Right lobe of liver (tissue), 6 donors: ENCODE results near the gene CFAP161. TPM values are rescaled to one million over a fixed set of nuclear protein-coding genes. Genes with fewer than 3 reads are reported as not detected.
"Not testable (repeated sequence)": the region's sequence is repeated elsewhere in the genome, so short reads cannot be mapped to it uniquely, and the experiment has no call there.

ENCODE experiments used
- ATAC-seq, 4 donors: fragments of 200-7000 bp; cut with Tn5 transposase; one replicate each; pipeline ENCODE4 v1.9.1; 2020; ENCODE audit warnings: mild to moderate bottlenecking in 4 of 4, moderate library complexity in 4 of 4
- DNase-seq, 3 donors: peaks; one replicate each; pipeline ENCODE4 v3.0.0-alpha.2; 2020
- H3K27ac ChIP-seq, 3 donors: fragments of 200-600 bp; one replicate each; pipeline ENCODE4 v1.8.0; 2022
- H3K27me3 ChIP-seq, 2 donors: fragments of 200-600 bp; one replicate each; pipeline ENCODE4 v1.8.0; 2022
- H3K36me3 ChIP-seq, 4 donors: fragments of 200-600 bp; sonication (generic) in 1 of 4; one replicate each; pipeline versions ENCODE4 v1.5.1 to v1.8.0; 2017 to 2022; ENCODE audit warnings: control low read depth in 1 of 4
- H3K4me1 ChIP-seq, 4 donors: fragments of 200-600 bp; sonication (generic) in 1 of 4; one replicate each; pipeline versions ENCODE4 v1.5.1 to v1.8.0; 2017 to 2022; ENCODE audit warnings: control low read depth in 1 of 4
- H3K4me3 ChIP-seq, 3 donors: fragments of 200-600 bp; one replicate each; pipeline ENCODE4 v1.8.0; 2022
- H3K9me3 ChIP-seq, 4 donors: fragments of 200-600 bp; sonication (generic) in 1 of 4; one replicate each; pipeline versions ENCODE4 v1.5.1 to v1.8.0; 2017 to 2022; ENCODE audit warnings: control low read depth in 1 of 4
- CTCF ChIP-seq, 4 donors: fragments of 200-600 bp in 3 of 4; fragments of 450-650 bp in 1 of 4; IDR thresholded peaks; one replicate each; pipeline versions ENCODE4 v1.5.1 to v1.8.0; 2016 to 2022; ENCODE audit warnings: antibody characterized with exemption in 4 of 4, mild to moderate bottlenecking in 2 of 4
- POLR2A ChIP-seq: fragments of 450-650 bp; IDR thresholded peaks from one replicate; pipeline ENCODE4 v1.6.1; 2017; ENCODE audit warnings: antibody characterized with exemption, mild to moderate bottlenecking
- WGBS: methylation state at CpG from one replicate; pipeline ENCODE4 v1.1.6; 2018; ENCODE audit warnings: low coverage, low lambda C conversion rate; ENCODE audit not compliant: insufficient coverage; ENCODE audit errors: missing lambda C conversion rate; 5-methylcytosine and 5-hydroxymethylcytosine counted together
- intact Hi-C, 2 donors: fragments of 100-400 bp; cut with DNase I; formaldehyde crosslinking; loops; one replicate each; pipeline versions ENCODE4 v1.11.2 to v1.14.1; 2022
- total RNA-seq, 6 experiments: library from RNA; depleted of rRNA in 2 of 6; stranded (reverse); fragments of >200 nt in 2 of 6; fragmentation: NEBNext Ultra II Directional in 3 of 6; extraction: Animal tissue kit (Norgen Biotek cat#: 25700) in 3 of 6; gene quantifications; one replicate each; pipeline versions ENCODE4 v1.1.0 to v1.2.4, GENCODE V29; 2016 to 2023
- donor health status: DM: no; HTN: yes; CAD: no.
- donor health status: DM: no; HTN: no; CAD: no.
- donor health status: DM: no; HTN: no; CAD: no.
- donor health status: DM: no; HTN: yes; CAD: no.
- donor health status: DM: no; HTN: yes; CAD: no.

CFAP161 gene
- total RNA-seq, 6 experiments from 2014 or later: 0.25 to 0.42 TPM; not detected in 4

- H3K4me3 ChIP-seq: no peak overlapping the region
- WGBS: 94% methylated on average over 2 of the region's 3 CpGs
- peaks cover 0 to 14% (median 5%) of the 10 kb centered on the region in 4 donors for H3K4me1 ChIP-seq
- H3K9me3 ChIP-seq: no peaks in the 10 kb centered on the region
- intact Hi-C loops: no loop called here
- no peak for TF ChIP-seq POLR2A
- TF ChIP-seq CTCF (IDR thresholded peaks at IDR 0.05): no peak
- H3K27ac ChIP-seq: no peak overlapping the region
- H3K36me3 ChIP-seq: no peaks in the 10 kb centered on the region
- H3K27me3 ChIP-seq: no peaks in the 10 kb centered on the region
- no peak for DNase-seq
- no peak for ATAC-seq
Measured at GRCh38 chr15:81117581-81117980, 16.5 kb upstream of the CFAP161 start.

- peaks cover 0 to 8% (median 4%) of the 10 kb centered on the region in 4 donors for H3K4me1 ChIP-seq
- 59% methylated on average over 7 of the region's 42 CpGs for WGBS
- ATAC-seq (peak in 3 of 4 donors; percentile 38 to 49 (median 42)), DNase-seq (no peak)
- H3K27ac ChIP-seq: no peak overlapping the region
- H3K4me3 ChIP-seq: peak overlapping the region in 1 of 3 donors; percentile 14
- no peaks in the 10 kb centered on the region for H3K36me3 ChIP-seq
- no peaks in the 10 kb centered on the region for H3K27me3 ChIP-seq
- intact Hi-C loops: no loop called here
- TF ChIP-seq POLR2A: no peak
- TF ChIP-seq CTCF (IDR thresholded peaks at IDR 0.05): no peak
- H3K9me3 ChIP-seq: no peaks in the 10 kb centered on the region
Measured at GRCh38 chr15:81118361-81118760, 15.7 kb upstream of the CFAP161 start.

- Histone ChIP-seq H3K27me3 (no peaks in the 10 kb centered on the region), H3K36me3 (no peaks in the 10 kb centered on the region), H3K27ac (no peak overlapping the region), H3K4me3 (no peak overlapping the region), H3K9me3 (no peaks in the 10 kb centered on the region), H3K4me1 (no peaks in the 10 kb centered on the region)
- intact Hi-C loops: no loop called here
- no peak for DNase-seq
- no peak for ATAC-seq
- no peak for TF ChIP-seq POLR2A
- TF ChIP-seq CTCF (IDR thresholded peaks at IDR 0.05): no peak
Measured at GRCh38 chr15:81120069-81120468, 14.0 kb upstream of the CFAP161 start.

GRCh38 chr15:81126892-81127291 lies 7.2 kb upstream of the CFAP161 start:
- ATAC-seq (no peak), DNase-seq (no peak)
- whole genome bisulfite sequencing: 28% methylated on average over 3 of the region's 3 CpGs
- H3K4me3 ChIP-seq: no peak overlapping the region
- H3K27ac ChIP-seq: no peak overlapping the region
- H3K36me3 ChIP-seq: no peaks in the 10 kb centered on the region
- H3K9me3 ChIP-seq: no peaks in the 10 kb centered on the region
- intact Hi-C loops: no loop called here
- no peaks in the 10 kb centered on the region for H3K27me3 ChIP-seq
- peaks cover 0 to 6% (median 0%) of the 10 kb centered on the region in 4 donors for H3K4me1 ChIP-seq
- no peak for TF ChIP-seq POLR2A
- TF ChIP-seq CTCF (IDR thresholded peaks at IDR 0.05): no peak

- ATAC-seq, H3K4me1 ChIP-seq, DNase-seq, H3K27me3 ChIP-seq, H3K27ac ChIP-seq, H3K36me3 ChIP-seq, intact Hi-C loops, H3K9me3 ChIP-seq, H3K4me3 ChIP-seq: not testable (repeated sequence)
- 64% methylated on average over 5 of the region's 6 CpGs for WGBS
Measured at GRCh38 chr15:81141478-81141877, 7.4 kb downstream of the CFAP161 start.
